ENCODE measurements around the gene SUV39H2. TPM values are rescaled to one million over a fixed set of nuclear protein-coding genes. Genes with fewer than 3 reads are reported as not detected.
A peak's percentile ranks its signal among the peaks of the same experiment; 100 is the strongest.

The SUV39H2 gene
- total RNA-seq, 1 donor from 2014 or later: 39.9 TPM

GRCh38 chr10:14945108-14945507, 66.4 kb downstream of the SUV39H2 start:
- no peak for TF ChIP-seq CTCF (IDR thresholded peaks at IDR 0.05; ENCODE audit: unreplicated experiment)
- H3K9me3 Mint-ChIP-seq (ENCODE audit: low read depth): no peaks in the 10 kb centered on the region
- H3K4me1 Mint-ChIP-seq (ENCODE audit: low read depth): no peaks in the 10 kb centered on the region
- DNase-seq (ENCODE audit: low spot score, unreplicated experiment): no peak
- H3K27ac Mint-ChIP-seq: no peak overlapping the region
- peaks cover 11% of the 10 kb centered on the region for H3K36me3 Mint-ChIP-seq (ENCODE audit: insufficient read depth)
- H3K27me3 Mint-ChIP-seq: no peaks in the 10 kb centered on the region
- H3K4me3 Mint-ChIP-seq (ENCODE audit: low read depth): no peak overlapping the region

- H3K27ac Mint-ChIP-seq: no peak overlapping the region
- peaks cover 11% of the 10 kb centered on the region for H3K36me3 Mint-ChIP-seq (ENCODE audit: insufficient read depth)
- no peak for TF ChIP-seq CTCF (IDR thresholded peaks at IDR 0.05; ENCODE audit: unreplicated experiment)
- no peaks in the 10 kb centered on the region for H3K27me3 Mint-ChIP-seq
- no peaks in the 10 kb centered on the region for H3K9me3 Mint-ChIP-seq (ENCODE audit: low read depth)
- no peak overlapping the region for H3K4me3 Mint-ChIP-seq (ENCODE audit: low read depth)
- no peak for DNase-seq (ENCODE audit: low spot score, unreplicated experiment)
- no peaks in the 10 kb centered on the region for H3K4me1 Mint-ChIP-seq (ENCODE audit: low read depth)
These were observed 68.6 kb downstream of the SUV39H2 start for GRCh38 chr10:14947268-14947667.

GRCh38 chr10:14949291-14949690, 70.6 kb downstream of the SUV39H2 start:
- no peak for DNase-seq (ENCODE audit: low spot score, unreplicated experiment)
- Mint-ChIP-seq H3K4me3 (ENCODE audit: low read depth) (no peak overlapping the region), H3K27me3 (no peaks in the 10 kb centered on the region), H3K4me1 (ENCODE audit: low read depth) (peaks cover 10% of the 10 kb centered on the region), H3K36me3 (ENCODE audit: insufficient read depth) (peaks cover 8% of the 10 kb centered on the region), H3K9me3 (ENCODE audit: low read depth) (no peaks in the 10 kb centered on the region), H3K27ac (peak overlapping the region; percentile 2)
- TF ChIP-seq CTCF (IDR thresholded peaks at IDR 0.05; ENCODE audit: unreplicated experiment): no peak

GRCh38 chr10:14952851-14953423, 74.3 kb downstream of the SUV39H2 start:
- Mint-ChIP-seq H3K27ac (peak overlapping the region; percentile 94), H3K27me3 (no peaks in the 10 kb centered on the region), H3K9me3 (ENCODE audit: low read depth) (no peaks in the 10 kb centered on the region), H3K36me3 (ENCODE audit: insufficient read depth) (no peaks in the 10 kb centered on the region), H3K4me3 (ENCODE audit: low read depth) (peak overlapping the region; percentile 91), H3K4me1 (ENCODE audit: low read depth) (peaks cover 13% of the 10 kb centered on the region)
- no peak for DNase-seq (ENCODE audit: low spot score, unreplicated experiment)
- TF ChIP-seq CTCF (IDR thresholded peaks at IDR 0.05; ENCODE audit: unreplicated experiment): no peak

- peaks cover 13% of the 10 kb centered on the region for H3K4me1 Mint-ChIP-seq (ENCODE audit: low read depth)
- H3K9me3 Mint-ChIP-seq (ENCODE audit: low read depth): no peaks in the 10 kb centered on the region
- peak overlapping the region; percentile 91 for H3K4me3 Mint-ChIP-seq (ENCODE audit: low read depth)
- no peaks in the 10 kb centered on the region for H3K27me3 Mint-ChIP-seq
- H3K27ac Mint-ChIP-seq: peak overlapping the region; percentile 94
- peak; percentile 22 for TF ChIP-seq CTCF (IDR thresholded peaks at IDR 0.05; ENCODE audit: unreplicated experiment)
- H3K36me3 Mint-ChIP-seq (ENCODE audit: insufficient read depth): no peaks in the 10 kb centered on the region
- DNase-seq (ENCODE audit: low spot score, unreplicated experiment): no peak
These were observed 74.8 kb downstream of the SUV39H2 start for GRCh38 chr10:14953424-14954000.

Other genes with a start within 250 kb of the SUV39H2 start
- 82.2 and 87.4 TPM in 2 replicates for gene FAM107B, start 104.0 kb upstream of the SUV39H2 start, total RNA-seq
- gene CDNF, start 40.8 kb upstream of the SUV39H2 start, total RNA-seq: 1.3 and 2.3 TPM in 2 replicates
- gene HSPA14, start 40.6 kb upstream of the SUV39H2 start, total RNA-seq: 13.2 and 15.2 TPM in 2 replicates
- gene MSANTD7, start 40.6 kb upstream of the SUV39H2 start, total RNA-seq: 15.7 and 16.0 TPM in 2 replicates
- gene DCLRE1C, start 75.2 kb downstream of the SUV39H2 start, total RNA-seq: 13.5 and 13.8 TPM in 2 replicates
- 1.6 and 3.0 TPM in 2 replicates for gene MEIG1, start 80.5 kb downstream of the SUV39H2 start, total RNA-seq
- not detected in 2 replicates for gene OLAH, start 165.1 kb downstream of the SUV39H2 start, total RNA-seq
- gene ACBD7, start 209.9 kb downstream of the SUV39H2 start, total RNA-seq: 10.5 and 10.7 TPM in 2 replicates
- gene RPP38, start 218.5 kb downstream of the SUV39H2 start, total RNA-seq: 19.0 and 20.0 TPM in 2 replicates

Data from progenitor cell of endocrine pancreas (in vitro differentiated cells).